ENCODE results near the gene SMOC2.

Gene SMOC2, protein sequence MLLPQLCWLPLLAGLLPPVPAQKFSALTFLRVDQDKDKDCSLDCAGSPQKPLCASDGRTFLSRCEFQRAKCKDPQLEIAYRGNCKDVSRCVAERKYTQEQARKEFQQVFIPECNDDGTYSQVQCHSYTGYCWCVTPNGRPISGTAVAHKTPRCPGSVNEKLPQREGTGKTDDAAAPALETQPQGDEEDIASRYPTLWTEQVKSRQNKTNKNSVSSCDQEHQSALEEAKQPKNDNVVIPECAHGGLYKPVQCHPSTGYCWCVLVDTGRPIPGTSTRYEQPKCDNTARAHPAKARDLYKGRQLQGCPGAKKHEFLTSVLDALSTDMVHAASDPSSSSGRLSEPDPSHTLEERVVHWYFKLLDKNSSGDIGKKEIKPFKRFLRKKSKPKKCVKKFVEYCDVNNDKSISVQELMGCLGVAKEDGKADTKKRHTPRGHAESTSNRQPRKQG

DNA sequence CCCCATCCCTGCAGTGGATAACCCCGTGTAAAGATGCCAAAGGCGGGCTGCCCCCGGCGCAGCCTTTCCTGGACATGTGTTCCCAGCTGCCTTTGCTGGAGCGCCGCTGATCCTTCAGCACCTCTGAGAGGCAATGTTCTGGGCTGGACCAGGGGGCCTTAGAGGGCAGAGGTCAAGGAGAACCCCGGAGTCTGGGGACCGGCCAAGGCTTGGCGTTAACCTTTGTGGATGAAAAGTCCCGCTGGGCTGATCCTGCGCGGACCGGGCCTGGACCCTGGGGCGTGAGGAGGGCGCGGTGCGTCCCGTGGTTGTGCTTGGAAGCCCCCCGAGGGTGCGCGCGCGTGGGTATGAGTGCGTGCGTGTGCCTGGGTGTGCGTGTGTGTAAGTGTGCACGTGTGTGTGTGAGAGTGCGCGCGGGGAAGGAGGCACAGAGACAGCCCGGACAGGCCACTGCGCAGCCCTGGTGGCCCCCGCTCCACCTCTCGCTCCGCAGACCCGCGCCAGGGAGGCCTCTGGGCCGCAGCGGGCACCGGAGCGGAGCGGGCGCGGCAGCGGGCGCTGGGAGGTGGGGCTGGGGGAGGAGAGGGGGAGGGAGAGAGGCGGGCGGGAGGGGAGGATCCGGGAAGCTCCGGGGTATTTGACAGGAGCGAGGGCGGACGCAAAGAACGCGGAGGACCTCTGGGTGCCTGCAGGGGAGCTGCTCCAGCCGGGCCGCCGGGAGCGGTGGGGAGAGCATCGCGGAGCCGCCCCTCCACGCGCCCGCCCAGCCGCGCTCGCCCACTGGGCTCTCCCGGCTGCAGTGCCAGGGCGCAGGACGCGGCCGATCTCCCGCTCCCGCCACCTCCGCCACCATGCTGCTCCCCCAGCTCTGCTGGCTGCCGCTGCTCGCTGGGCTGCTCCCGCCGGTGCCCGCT is at the start of gene SMOC2:
SMOC2 (plus strand) TSS at position 665 of the 914 bp plus-strand sequence; CDS start at position 852, 187 bp downstream.
- no peak for DNase-seq (ENCODE audit: low read depth)

DNA sequence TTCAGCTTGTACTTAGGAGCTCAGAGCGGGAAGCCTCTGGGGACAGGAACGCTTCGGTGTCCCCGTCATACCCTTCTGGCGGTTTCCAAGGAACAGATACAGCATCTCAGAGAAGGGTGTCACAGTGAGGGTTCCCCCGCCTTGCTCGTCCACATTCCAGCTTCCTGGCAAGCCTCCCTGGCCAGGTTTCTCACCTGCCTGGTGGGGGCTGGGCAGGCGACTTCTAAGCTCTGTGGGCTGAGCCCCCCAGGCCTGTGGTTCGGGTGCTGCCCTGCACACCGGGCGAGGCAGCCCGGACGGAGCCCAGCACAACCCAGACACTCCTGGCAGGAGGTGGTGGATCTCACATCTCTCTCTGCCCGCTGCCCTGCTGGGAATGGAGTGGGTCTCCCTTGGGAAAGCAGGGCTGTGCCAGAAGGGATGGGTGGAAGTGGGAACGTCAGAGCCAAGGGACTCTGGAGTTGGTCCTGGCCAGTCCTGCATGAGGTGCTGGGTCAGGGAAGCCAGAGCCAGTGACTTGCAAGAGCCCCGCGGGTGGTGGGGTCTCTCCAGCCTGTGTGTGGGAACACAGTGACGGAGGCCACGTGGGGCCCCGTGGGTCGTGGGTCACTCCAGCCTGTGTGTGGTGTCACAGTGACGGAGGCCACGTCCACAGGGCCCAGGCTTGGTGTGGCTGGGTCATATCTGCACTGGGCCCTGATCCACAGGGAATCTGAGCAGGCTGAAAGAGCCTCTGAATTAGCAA is 47.7 kb upstream of the SMOC2 start:
- DNase-seq (ENCODE audit: low read depth), result no peak

DNA sequence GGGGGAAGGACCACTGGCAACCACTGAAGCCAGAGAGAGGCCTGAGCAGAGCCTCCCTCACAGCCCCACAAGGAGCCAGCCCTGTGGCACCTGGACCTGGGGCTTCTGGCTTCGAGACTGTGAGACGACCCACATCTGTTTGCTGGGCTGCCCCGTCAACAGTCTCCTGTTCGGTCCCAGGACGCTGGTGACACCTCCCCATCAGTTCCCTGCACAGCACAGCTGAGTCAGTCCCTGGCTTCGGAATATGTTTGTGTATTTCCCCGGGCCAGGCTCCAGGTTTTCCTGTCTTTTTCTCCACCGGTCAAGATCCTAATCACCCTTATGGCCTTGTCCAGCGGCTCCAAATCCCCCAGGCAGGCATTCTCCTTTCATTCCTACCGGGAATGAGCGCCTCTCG is 46.4 kb upstream of the SMOC2 start:
- no peak for DNase-seq (ENCODE audit: low read depth)

DNA sequence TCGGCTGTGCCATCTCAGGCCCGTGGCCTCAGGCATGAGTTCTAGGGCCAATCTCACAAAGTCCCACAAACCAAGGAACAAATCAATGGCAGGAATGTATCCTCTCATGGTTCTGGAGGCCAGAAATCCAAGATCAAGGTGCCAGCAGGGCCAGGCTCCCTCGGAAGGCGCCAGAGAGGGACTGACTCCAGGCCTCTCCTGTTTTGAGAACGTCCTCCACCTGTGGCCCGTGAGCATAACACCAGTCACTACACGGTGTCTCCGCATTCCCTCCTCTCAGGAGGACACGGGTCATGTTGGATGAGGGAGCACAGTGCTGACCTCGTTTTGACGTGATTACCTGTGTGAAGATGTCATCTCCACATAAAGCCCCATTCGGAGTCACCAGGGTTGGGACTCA is 45.0 kb upstream of the SMOC2 start:
- DNase-seq (ENCODE audit: low read depth), result no peak

DNA sequence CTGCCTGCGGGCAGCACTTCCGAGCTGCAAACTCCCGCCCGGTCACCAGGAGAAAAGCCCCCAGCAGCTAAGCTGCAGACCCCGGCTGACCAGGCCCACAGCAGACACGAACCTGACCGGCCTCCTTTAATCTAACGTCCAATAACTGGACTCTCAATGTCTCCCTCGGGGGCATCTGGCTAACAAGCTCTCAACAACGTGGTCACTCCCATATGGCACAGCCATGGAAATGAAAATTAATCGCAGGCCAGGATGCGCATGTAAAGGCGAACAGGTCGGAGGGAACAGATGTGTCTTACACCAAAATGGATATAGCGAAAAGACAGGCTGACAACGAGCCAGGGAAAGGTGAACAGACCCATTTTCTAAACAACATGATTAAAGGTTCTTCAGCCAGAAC is 44.4 kb upstream of the SMOC2 start:
- no peak for DNase-seq (ENCODE audit: low read depth)

DNA sequence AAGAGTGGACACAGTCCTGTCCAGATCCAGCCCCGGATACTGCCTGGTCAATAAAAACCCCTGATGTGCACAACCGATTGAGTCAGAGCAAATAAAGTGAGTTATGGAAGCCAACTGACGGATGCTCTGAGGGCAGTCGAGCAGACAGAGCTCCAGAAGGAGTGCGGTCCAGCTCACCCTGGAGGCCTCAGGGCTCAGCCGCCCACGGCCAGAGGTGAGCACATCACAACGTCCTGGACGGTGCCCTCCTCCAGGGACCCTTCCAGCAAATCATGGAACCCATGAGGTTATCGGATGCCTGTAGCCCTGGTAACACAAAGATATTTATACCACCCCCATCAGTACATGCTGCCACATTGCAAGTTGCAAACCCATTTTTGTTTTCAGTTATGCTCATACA is 44.0 kb upstream of the SMOC2 start:
- DNase-seq (ENCODE audit: low read depth), result no peak

DNA sequence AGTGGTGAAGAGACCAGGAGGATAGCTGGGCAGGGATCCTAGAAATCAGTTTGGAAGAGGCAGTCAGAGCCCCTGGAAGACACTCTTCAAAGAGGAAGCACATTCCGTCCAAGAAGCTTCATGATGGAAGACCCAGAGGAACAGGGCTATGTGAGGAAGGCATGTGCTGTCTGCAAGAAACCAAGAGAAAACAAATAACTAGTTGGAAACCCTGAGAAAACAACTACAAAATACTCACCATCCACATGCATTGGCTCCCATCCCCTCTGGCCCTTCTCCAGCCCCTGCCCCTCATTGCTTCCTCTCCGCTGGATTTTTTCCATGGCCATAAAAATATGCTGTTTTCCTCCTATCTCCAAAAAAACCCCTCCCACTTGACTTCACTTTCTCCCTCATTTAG is 40.9 kb upstream of the SMOC2 start:
- no peak for DNase-seq (ENCODE audit: low read depth)

DNA sequence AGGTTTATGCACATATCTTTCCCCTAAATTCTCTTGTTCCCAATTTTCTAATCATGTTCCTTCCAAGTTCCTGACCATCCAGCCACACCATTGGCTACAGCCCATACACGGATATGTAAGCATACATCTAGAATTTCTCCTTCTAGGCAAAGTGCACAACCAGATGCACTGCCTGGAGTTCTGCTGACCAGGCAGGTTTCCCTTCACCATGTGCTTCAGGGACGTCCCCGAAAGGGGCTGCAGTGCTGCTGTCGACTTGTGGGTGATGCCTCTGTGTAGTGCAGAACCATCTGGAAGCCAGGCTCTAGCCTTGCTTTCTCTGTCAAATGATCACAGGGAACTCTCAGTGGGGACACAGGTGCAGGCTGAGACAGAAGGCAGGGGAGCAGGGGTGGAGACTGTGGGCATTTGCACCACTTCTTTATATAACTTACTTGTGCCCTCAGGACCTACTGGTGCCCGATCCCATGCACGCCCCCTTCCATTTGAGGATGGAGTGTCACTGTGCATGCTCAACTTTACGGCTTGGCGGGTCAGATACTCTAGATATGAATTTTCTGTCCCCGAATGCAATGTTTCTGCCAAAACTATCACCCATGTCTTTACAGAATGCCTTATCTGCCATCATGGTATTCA is 37.5 kb upstream of the SMOC2 start:
- no peak for DNase-seq (ENCODE audit: low read depth)

DNA sequence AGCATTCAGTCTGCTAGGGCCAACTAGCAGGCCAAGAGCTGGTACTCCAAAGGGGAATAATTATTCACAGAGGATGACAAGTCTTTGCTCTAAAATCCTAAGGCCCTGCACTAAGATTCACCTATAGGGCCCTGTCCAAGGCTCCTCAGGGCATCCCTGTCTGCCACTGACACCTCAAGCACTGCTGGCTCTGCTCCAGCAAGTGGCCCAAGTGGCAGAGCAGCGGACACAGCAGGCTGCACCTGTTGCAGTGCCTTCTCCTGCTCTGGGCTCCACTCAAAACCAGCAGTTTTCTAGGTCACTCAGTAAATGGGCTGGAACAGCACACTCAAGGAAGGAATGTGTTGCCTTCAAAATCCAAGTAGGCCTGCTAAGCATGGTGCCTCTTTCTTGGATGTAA is 36.4 kb upstream of the SMOC2 start:
- DNase-seq (ENCODE audit: low read depth), result no peak

DNA sequence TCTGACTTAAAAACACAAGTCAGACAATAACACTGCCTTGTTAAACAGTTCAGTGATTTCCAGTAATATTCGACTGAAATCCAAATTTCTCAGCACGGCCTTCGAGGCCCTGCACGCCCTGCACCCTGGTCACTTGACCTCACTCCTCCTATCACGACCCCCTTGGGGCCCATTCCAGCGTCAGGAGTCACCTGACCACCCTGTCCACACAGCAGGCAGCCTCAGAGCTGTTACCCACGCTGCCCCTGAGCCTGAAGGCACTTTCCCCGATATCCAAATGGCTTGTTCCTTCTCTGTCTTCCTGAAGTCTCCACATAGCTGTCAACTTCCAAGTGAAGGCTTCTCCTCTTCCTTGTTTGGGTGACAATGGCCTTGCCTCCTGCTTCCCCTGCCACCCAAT is 33.1 kb upstream of the SMOC2 start:
- DNase-seq (ENCODE audit: low read depth), result no peak

DNA sequence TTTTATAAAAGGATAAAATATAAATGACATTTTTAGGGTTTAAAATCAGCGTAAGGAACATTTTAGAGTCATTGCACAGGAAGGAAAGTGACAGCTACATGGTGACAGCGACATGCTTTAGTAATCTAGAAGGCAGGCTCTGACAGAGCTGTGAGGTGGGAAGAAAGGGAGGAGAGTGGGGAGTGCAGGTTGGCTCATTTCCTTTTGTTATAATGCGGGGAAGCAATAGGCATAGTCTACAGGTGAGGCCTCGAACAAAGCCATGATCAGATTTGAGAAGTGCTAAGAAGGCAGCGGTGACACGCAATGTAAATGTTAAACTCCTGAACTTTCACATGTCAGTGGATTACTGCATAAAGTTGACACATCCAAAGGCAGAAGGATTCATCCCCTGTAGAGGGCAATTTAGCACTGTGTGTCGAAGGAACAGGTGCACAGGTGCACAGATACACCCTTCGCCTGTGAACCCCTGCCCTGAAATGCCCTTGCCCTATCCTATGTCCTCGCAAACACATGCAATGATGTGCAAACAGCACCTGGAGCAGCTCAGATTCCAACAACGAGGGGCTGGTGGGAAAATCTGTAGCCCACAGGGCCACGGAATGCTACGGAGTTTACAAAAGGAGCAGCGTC is 32.4 kb upstream of the SMOC2 start:
- DNase-seq (ENCODE audit: low read depth), result no peak

DNA sequence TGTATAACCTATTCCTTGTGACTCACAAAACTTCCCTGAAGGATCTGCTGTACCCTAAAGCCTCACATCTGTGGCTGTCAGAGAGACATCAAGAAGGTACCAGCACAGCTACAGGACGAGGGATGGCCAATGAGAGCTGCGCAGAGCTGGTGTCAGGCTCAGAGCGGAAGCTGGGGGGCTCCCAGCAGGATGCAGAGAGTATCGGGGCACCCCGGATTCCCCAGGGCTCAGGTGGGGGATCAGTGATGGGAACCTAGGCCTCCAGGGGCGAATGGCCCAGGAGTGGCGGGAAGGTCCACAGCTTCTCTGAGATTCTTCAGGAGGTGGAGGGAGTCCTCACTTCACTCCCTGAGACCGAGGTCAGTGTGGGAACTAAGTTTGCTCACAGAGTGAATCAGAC is 30.9 kb upstream of the SMOC2 start:
- DNase-seq (ENCODE audit: low read depth), result no peak

DNA sequence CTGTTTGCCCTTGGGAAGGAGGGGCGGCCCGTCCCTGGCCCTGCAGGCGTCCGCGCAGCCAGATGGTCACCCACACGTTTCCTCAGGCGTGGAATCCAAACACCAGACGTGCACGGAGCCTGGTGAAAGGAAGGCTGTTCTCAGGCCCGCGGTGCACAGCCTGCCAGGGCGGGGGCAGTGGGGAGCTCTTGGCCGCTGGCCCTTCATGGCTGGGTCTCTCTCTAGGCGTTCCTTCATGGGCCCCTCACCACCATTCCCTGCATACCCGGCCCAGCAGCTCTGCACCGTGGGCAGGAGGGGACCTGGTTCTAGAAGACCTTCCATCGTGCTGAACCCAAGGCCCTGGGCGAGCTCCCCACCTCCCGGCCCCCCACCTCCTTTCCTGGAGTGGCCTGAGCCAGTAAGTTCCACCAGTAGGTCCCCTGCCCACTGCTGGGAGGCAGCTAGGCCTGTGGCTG is 30.4 kb upstream of the SMOC2 start:
- no peak for DNase-seq (ENCODE audit: low read depth)

DNA sequence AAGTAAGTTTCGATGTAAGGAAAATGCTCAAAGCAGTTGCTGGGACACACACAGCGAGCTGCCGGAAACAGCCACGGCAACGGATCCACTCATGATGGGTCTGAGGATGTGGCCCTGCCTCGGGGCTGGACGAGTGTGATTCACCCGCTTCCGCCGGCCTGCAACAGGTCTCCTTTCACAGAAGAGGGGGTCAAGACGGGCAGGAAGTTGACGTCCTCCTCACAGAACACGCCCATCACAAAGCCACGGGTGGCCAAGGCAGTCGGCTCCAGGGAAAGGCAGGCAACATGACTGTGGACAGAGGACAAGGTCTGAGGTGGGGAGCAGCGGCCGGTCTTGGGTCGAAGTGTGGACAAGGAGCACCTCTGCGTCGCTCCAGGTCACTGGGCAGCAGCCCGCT is 29.9 kb upstream of the SMOC2 start:
- DNase-seq (ENCODE audit: low read depth), result no peak

DNA sequence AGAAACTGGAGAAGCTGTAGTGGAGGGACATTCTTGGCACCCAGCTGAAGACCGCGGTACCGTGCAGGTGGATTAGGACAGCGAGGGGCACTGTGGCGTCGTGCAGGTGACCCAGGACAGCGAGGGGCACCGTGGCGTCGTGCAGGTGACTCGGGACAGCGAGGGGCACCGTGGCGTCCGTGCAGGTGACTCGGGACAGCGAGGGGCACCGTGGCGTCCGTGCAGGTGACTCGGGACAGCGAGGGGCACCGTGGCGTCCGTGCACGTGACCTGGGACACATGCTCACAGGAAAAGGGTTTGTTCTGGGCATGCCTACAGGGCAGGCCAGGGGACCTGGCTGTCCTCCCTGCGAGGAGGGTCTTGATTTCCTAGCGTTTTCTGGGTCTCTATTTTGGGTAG is 29.2 kb upstream of the SMOC2 start:
- DNase-seq (ENCODE audit: low read depth), result no peak

DNA sequence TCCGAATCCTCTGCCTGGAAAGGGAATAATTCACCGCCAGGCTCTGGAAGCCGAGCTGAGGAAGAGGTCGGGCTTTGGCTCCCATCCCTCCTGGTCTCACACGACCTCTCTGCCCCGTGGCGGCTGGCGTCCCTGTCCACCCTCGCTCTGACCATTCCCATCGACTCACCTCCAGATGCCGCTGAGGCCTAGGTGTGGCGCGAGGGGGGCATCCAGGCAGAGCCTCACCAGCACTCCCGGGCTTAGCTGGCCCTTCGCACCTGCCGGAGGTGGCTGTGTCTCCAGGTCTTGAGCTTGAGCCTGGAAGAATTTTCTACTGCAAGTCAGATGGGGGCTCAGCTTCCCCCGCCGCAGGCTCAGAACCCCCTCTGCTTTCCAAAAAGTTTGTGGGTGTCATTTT is 28.5 kb upstream of the SMOC2 start:
- no peak for DNase-seq (ENCODE audit: low read depth)

DNA sequence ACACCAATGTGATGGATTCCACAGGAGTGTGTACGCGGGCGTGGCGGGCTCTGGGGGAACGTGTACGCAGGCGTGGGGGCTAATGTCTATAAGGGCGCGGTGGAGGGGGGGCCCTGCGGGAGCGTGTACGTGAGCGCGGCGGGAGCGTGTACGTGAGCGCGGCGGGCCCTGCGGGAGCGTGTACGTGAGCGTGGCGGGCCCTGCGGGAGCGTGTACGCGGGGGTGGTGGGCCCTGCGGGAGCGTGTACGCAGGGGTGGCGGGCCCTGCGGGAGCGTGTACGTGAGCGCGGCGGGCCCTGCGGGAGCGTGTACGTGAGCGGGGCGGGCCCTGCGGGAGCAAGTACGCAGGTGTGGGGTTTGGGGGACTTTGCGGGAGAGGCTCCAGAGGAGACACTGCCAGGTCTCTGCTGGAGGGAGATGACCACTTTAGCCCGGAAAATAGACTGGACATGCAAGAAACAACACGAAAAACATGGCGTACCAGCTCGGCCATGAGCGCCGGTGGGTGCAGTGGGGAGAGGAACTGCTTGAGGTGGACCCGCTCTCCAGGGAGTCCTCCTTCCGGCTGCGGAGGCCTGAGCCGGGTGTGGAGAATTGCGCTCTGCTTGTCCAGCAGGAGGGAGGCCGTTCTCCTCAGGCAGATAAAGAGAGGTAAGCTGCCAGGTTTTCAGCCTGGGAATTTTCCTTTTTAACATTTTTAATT is 27.8 kb upstream of the SMOC2 start:
- DNase-seq (ENCODE audit: low read depth), result no peak

DNA sequence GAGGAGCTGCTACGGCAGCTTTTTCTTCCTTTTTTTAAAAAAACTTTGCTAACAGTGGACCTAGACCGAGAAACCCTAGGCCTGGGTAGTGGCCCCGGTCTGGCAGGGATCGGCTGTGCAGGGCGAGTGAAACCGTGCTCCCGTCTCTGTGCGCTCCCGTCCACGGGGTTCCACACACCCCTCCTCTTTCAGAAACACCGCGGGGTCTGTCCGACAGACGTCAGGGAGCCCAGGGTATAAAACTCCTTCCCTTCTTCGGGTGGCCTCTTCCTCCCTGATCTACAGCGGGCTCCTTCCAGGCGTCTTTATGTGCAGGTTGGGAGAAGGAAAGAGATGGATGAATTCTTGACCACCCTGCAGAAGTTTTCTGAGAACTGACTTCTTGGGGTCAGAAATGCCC is 27.1 kb upstream of the SMOC2 start:
- DNase-seq (ENCODE audit: low read depth), result no peak

DNA sequence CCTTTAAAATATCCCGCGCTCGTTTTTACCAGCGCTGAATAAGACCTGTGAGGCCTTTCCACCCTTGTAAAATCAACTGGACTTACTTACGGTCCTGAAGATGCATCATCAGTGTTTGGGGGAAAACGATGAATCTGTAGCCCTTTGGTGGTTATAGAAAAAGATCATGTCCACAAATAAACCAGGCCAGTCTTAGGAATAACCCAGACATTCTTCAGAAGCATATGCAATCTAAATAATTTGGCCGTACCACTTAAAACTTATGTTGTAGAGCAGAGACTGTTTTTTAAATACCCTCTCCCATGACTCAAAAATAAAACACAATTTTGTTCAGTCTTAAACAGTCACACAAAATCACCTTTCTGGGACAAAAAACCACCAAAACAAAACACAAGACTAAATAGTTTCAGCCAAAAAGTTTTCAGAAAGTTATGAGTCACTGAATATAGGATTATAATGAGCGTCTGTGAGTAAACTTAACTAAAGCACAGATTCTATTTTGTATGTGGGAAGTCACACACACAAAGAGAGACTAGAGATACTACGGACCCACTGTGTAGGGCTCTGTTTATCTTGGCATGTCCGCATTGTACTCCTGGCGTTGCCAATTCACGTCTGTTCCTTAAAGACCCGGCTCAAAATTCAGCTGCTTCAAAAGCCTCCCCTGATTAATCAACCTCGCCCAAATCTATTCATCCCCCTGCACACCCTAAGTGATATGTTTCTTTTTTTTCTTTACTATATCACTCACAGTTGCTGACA is 26.5 kb upstream of the SMOC2 start:
- no peak for DNase-seq (ENCODE audit: low read depth)
